ENCODE results near the gene ADAMTS1.

Gene ADAMTS1

DNA sequence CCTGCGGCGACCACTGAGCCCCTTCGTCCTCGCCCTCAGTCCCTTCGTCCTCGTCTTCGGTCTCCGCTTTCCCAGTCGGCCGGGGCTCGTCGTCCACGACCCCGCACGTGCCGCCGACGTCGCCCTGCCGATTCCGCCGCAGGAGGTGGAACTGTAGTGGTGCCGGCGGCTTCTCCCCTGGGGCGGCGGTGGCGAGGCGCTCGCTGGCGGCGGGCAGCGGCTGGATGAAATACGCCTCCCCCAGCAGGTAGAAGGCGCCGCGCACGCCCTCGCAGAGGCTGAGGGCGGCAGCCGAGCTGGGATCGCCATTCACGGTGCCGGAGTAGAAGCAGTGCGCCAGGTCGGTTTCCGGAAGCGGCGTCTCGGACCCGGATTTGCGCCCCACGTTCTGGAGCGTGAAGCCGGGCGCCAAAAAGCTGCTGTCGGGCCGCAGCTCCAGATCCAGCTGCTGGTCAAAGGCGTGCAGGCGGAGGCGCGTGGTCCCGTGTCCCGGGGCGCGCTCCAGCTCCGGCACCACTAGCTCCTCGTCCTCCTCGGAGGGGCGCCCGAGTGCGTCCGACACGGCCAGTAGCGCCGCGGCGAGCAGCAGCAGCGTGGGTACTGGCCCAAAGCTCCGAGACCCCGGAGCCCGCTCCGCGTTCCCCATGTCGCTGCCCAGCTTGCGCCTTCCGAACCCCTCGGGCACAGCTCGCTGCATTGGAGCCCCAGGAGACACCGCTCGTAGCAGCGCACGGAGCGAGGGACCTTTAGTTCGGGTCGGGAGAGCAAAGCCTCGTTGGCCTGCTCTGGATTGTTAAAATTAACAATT is 747 bp downstream of the ADAMTS1 start:
- peak overlapping the region; percentile 91 for H3K4me3 ChIP-seq
- TF ChIP-seq, protein P1, sequence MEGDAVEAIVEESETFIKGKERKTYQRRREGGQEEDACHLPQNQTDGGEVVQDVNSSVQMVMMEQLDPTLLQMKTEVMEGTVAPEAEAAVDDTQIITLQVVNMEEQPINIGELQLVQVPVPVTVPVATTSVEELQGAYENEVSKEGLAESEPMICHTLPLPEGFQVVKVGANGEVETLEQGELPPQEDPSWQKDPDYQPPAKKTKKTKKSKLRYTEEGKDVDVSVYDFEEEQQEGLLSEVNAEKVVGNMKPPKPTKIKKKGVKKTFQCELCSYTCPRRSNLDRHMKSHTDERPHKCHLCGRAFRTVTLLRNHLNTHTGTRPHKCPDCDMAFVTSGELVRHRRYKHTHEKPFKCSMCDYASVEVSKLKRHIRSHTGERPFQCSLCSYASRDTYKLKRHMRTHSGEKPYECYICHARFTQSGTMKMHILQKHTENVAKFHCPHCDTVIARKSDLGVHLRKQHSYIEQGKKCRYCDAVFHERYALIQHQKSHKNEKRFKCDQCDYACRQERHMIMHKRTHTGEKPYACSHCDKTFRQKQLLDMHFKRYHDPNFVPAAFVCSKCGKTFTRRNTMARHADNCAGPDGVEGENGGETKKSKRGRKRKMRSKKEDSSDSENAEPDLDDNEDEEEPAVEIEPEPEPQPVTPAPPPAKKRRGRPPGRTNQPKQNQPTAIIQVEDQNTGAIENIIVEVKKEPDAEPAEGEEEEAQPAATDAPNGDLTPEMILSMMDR (IDR thresholded peaks at IDR 0.05): no peak
- DNase-seq (ENCODE audit: low spot score): peak; percentile 82
- peak overlapping the region; percentile 95 to 97 for H3K27ac ChIP-seq

DNA sequence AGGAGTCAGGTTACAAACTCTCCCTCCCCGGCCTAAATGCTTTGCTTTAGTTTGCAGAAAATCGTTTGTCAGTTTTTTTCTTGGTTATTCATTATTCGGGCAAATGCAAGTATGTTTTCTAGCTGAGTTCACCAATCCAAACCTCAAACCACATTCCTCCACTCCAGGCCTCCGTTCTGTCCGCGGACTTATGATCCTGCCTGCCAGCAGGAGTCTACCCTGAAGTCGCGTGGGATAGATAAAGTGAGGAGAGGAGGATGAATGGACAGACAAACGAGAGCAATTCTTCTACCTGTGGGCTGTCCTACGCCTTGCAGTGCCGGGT is 1.3 kb downstream of the ADAMTS1 start:
- TF ChIP-seq, protein P1 (IDR thresholded peaks at IDR 0.05): no peak
- H3K4me3 ChIP-seq: peak overlapping the region; percentile 91
- no peak for DNase-seq (ENCODE audit: low spot score)
- peak overlapping the region; percentile 95 to 97 for H3K27ac ChIP-seq

DNA sequence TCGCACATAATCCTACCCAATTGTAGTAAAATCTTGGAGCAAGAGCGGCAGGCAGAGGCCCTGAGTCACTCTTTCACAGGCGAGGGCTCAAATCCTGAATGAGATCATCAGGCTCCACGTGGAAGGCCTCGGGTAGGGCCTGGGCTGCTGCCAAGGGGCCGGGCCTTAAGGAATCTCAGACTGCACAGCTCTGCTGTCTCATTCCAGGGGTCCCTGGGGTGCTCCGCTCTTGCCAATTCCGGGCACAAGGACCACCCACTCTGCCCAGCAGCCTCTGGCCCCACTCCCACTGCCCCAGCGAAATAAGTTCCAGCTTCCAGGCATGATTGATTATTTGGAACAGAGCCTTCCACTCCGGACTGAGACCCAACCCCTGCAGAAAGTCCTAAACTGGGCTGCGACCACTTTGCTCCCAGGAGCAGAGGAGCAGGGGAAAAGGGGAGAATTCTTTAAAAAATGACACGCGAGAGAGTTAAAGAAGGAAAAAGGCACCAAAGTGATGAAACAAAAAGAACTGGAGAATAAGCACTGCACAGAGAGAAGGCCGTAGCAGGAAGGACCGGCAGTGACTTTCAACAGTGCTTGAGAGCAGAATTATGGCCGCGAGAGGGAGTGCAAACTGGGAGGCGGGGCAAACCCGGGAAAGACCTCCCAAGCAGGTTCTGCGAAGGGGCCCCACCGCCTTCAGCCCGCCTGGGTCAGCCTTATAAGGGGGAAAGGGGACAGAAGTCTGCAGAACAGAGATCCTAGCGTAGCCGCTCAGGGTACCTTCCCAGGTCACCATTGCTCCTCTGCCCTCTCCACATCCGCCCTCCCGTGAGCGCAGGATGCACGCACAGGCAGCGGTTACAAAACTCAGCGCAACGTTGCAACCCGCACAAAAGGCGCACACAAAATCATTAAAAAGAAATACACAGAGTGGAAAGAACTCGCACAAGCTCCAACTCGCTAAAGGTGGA is 2.0 kb downstream of the ADAMTS1 start:
- peak overlapping the region; percentile 95 to 97 for H3K27ac ChIP-seq
- TF ChIP-seq, protein P1 (IDR thresholded peaks at IDR 0.05): no peak
- DNase-seq (ENCODE audit: low spot score): peak; percentile 97
- H3K4me3 ChIP-seq: peak overlapping the region; percentile 91

DNA sequence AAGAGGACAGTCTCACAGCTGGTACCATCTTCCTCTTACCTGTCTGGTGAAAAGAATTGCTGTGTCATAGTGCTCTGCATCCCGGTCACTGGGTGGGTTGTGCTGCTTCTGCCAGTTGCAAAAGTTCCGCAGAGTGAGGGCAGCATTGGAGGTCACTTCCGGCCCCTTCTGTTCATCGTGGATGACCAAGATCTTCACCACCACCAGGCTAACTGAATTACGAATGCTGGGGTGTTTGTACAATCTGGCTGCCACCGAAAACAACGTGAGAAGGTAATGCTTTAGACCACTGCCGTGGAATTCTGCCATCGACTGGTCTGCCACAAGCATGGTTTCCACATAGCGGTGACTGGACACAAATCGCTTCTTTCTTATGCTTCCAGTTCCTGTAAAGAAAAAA is 2.9 kb downstream of the ADAMTS1 start:
- Histone ChIP-seq H3K27ac (peak overlapping the region; percentile 95 to 97), H3K4me3 (peak overlapping the region; percentile 91)
- DNase-seq (ENCODE audit: low spot score): no peak
- TF ChIP-seq, protein P1 (IDR thresholded peaks at IDR 0.05): no peak

DNA sequence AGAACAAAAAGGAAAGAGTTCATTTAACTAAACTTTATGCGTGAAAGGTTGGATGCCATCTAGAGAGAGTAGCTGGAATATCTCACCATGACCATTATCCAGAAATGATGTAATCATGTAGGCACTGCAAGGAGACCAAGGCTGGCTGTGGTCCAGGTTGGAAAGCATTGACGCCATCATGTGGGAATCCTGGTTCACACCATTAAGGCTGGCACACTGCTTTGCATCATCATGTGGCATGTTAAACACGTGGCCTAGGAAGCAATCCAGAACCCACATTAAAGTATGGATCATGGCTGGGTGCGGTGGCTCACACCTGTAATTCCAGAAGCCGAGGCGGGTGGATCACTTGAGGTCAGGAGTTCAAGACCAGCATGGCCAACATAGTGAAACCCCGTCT is 4.3 kb downstream of the ADAMTS1 start:
- Histone ChIP-seq H3K4me3 (peak overlapping the region; percentile 91), H3K27ac (peak overlapping the region; percentile 77 to 95)
- TF ChIP-seq, protein P1 (IDR thresholded peaks at IDR 0.05): no peak
- DNase-seq (ENCODE audit: low spot score): peak; percentile 81

DNA sequence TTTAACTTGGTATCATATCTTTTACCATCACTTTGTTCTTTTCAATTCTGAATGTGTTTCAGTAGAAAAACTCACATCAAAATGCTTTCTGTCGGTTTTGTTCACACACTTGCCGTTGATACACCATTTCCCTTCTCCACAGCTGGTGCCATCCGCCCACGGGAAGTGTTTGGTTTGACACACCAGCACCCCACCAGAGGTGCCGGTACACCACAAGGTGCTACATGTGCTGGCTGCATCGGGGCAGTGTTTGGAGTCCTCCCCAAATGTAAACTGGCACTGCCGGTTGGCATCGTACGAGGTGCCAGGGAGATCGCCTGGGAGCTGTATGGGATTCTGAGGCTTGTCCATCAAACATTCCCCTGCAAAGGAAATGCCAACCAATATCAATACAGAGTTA is 5.0 kb downstream of the ADAMTS1 start:
- DNase-seq (ENCODE audit: low spot score): no peak
- TF ChIP-seq, protein P1 (IDR thresholded peaks at IDR 0.05): no peak
- peak overlapping the region; percentile 77 to 95 for H3K27ac ChIP-seq
- peak overlapping the region; percentile 91 for H3K4me3 ChIP-seq
